Panc1 (cell line): Measurements from ENCODE around the gene SSR1. TPM values are rescaled to one million over a fixed set of nuclear protein-coding genes. Genes with fewer than 3 reads are reported as not detected.

Experiments
- ATAC-seq: fragments of 200-7000 bp; cut with Tn5 transposase; 2 replicates; pipeline ENCODE4 v1.9.1; 2020; ENCODE audit warnings: mild to moderate bottlenecking, moderate library complexity
- BruUV-seq: library from RNA; stranded (reverse); fragments of 400-500 nt; replicated peaks from 2 replicates; lab custom pipeline; 2021; lab: Mats Ljungman, UMichigan
- CTCF ChIA-PET: fragments of 300-600 bp; sonication (Branson Sonifier 250); formaldehyde crosslinking; loops from one replicate; lab custom pipeline; 2022; ENCODE audit warnings: antibody characterized with exemption; lab: Charles Lee
- POLR2A ChIA-PET: fragments of 300-600 bp; sonication (Branson Sonifier 250); formaldehyde crosslinking; loops from one replicate; lab custom pipeline; 2022; ENCODE audit warnings: antibody characterized with exemption; lab: Charles Lee
- DNase-seq: peaks from one replicate; pipeline ENCODE4 v3.0.0-alpha.2; 2010; ENCODE audit warnings: low read depth, low spot score
- H3K27ac ChIP-seq: 2 replicates; pipeline ENCODE4 v1.5.1; 2011; ENCODE audit warnings: mild to moderate bottlenecking, low read length, inconsistent platforms
- H3K27me3 ChIP-seq: fragments of 200-500 bp; sonication (Bioruptor generic); 2 replicates; pipeline ENCODE4 v1.6.0; 2014; ENCODE audit warnings: low read length, inconsistent platforms; ENCODE audit not compliant: control insufficient read depth, insufficient read depth
- H3K36me3 ChIP-seq: fragments of 200-500 bp; sonication (Bioruptor generic); 2 replicates; pipeline ENCODE4 v1.5.1; 2014; ENCODE audit warnings: inconsistent platforms, mild to moderate bottlenecking, low read length, moderate library complexity; ENCODE audit not compliant: control insufficient read depth, insufficient read depth
- H3K4me1 ChIP-seq: 2 replicates; pipeline ENCODE4 v1.5.1; 2011; ENCODE audit warnings: inconsistent platforms, mild to moderate bottlenecking, low read length, moderate library complexity; ENCODE audit not compliant: control insufficient read depth, insufficient read depth
- H3K4me3 ChIP-seq, 2 experiments: 2 replicates each; pipeline ENCODE4 v1.5.1; 2011 to 2012; ENCODE audit warnings: low read depth in 2 of 2, low read length in 2 of 2, mild to moderate bottlenecking in 2 of 2, inconsistent platforms in 1 of 2, moderate library complexity in 1 of 2
- H3K9me3 ChIP-seq: fragments of 200-500 bp; sonication (Bioruptor generic); 2 replicates; pipeline ENCODE4 v1.5.1; 2014; ENCODE audit warnings: low read depth, mild to moderate bottlenecking, inconsistent platforms, low read length, moderate library complexity; ENCODE audit not compliant: control insufficient read depth, insufficient read depth
- POLR2AphosphoS5 ChIP-seq: IDR thresholded peaks from 2 replicates; pipeline ENCODE4 v1.6.1; 2012; ENCODE audit warnings: mild to moderate bottlenecking, low read depth, low read length, moderate library complexity
- SIN3A ChIP-seq: IDR thresholded peaks from 2 replicates; pipeline ENCODE4 v1.6.1; 2012; ENCODE audit warnings: low read depth, mild to moderate bottlenecking, low read length, moderate library complexity, borderline replicate concordance; ENCODE audit not compliant: insufficient read depth
- TCF7L2 ChIP-seq: IDR thresholded peaks from 2 replicates; pipeline ENCODE4 v1.6.1; 2011; ENCODE audit warnings: mild to moderate bottlenecking, low read depth, low read length, inconsistent platforms
- in situ Hi-C: cut with HindIII; loops from 2 replicates; pipeline ENCODE4 v1.10.0; 2016; ENCODE audit warnings: low sequenced_read_pairs, low pct_unique_long_range_greater_than_20kb
- intact Hi-C: fragments of 100-400 bp; cut with micrococcal nuclease; formaldehyde crosslinking; loops from one replicate; pipeline ENCODE4 v1.10.0; 2022; ENCODE audit not compliant: unreplicated experiment
- total RNA-seq: library from RNA; stranded (reverse); gene quantifications from one replicate; pipeline ENCODE4 v1.2.1, GENCODE V29; 2021; ENCODE audit not compliant: unreplicated experiment
- TF ChIP-seq, protein P1 (sequence below): fragments of 450-650 bp; IDR thresholded peaks from 2 replicates; pipeline ENCODE4 v1.5.1; 2017; ENCODE audit warnings: mild to moderate bottlenecking
- TF ChIP-seq, protein P2 (sequence below), 2 experiments: IDR thresholded peaks; 2 replicates each; pipeline ENCODE4 v1.6.1; 2011 to 2012; ENCODE audit warnings: low read depth in 2 of 2, control low read depth in 1 of 2, low read length in 1 of 2, mild to moderate bottlenecking in 1 of 2, moderate library complexity in 1 of 2; ENCODE audit not compliant: insufficient read depth in 1 of 2

SSR1 gene
- total RNA-seq, 1 experiment from 2014 or later: 119 TPM

DNA sequence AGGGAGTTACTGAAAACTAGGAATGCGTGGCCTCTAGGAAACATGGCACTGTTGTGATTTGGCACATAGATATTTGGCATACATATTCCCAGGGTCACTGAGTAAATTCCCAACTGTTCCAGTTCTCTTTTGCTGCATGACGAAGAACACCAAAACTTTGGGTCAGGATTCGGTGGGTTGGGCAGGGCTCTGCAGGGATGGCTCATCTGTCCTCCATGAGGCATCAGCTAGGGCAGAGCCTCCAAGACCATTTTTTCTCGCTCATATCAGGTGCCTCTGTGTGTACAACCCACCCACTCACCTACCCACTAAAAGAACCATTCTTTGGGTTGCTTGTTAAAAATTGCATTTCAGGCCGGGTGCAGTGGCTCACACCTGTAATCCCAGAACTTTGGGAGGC, 57.1 kb downstream of the SSR1 start:
- Histone ChIP-seq H3K4me3 (no peak overlapping the region), H3K36me3 (no peaks in the 10 kb centered on the region), H3K27me3 (no peaks in the 10 kb centered on the region), H3K4me1 (no peaks in the 10 kb centered on the region), H3K27ac (no peak overlapping the region), H3K9me3 (no peaks in the 10 kb centered on the region; the same call in 1 of the 2 replicates)
- no peak for ATAC-seq
- no TSS peak for BruUV-seq
- POLR2A ChIA-PET: no interaction called here
- TF ChIP-seq, protein P1, sequence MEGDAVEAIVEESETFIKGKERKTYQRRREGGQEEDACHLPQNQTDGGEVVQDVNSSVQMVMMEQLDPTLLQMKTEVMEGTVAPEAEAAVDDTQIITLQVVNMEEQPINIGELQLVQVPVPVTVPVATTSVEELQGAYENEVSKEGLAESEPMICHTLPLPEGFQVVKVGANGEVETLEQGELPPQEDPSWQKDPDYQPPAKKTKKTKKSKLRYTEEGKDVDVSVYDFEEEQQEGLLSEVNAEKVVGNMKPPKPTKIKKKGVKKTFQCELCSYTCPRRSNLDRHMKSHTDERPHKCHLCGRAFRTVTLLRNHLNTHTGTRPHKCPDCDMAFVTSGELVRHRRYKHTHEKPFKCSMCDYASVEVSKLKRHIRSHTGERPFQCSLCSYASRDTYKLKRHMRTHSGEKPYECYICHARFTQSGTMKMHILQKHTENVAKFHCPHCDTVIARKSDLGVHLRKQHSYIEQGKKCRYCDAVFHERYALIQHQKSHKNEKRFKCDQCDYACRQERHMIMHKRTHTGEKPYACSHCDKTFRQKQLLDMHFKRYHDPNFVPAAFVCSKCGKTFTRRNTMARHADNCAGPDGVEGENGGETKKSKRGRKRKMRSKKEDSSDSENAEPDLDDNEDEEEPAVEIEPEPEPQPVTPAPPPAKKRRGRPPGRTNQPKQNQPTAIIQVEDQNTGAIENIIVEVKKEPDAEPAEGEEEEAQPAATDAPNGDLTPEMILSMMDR: no peak
- TF ChIP-seq TCF7L2 (no peak), POLR2AphosphoS5 (no peak), SIN3A (no peak)
- TF ChIP-seq, protein P2, sequence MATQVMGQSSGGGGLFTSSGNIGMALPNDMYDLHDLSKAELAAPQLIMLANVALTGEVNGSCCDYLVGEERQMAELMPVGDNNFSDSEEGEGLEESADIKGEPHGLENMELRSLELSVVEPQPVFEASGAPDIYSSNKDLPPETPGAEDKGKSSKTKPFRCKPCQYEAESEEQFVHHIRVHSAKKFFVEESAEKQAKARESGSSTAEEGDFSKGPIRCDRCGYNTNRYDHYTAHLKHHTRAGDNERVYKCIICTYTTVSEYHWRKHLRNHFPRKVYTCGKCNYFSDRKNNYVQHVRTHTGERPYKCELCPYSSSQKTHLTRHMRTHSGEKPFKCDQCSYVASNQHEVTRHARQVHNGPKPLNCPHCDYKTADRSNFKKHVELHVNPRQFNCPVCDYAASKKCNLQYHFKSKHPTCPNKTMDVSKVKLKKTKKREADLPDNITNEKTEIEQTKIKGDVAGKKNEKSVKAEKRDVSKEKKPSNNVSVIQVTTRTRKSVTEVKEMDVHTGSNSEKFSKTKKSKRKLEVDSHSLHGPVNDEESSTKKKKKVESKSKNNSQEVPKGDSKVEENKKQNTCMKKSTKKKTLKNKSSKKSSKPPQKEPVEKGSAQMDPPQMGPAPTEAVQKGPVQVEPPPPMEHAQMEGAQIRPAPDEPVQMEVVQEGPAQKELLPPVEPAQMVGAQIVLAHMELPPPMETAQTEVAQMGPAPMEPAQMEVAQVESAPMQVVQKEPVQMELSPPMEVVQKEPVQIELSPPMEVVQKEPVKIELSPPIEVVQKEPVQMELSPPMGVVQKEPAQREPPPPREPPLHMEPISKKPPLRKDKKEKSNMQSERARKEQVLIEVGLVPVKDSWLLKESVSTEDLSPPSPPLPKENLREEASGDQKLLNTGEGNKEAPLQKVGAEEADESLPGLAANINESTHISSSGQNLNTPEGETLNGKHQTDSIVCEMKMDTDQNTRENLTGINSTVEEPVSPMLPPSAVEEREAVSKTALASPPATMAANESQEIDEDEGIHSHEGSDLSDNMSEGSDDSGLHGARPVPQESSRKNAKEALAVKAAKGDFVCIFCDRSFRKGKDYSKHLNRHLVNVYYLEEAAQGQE (IDR thresholded peaks at IDR 0.05; ENCODE audit: insufficient read depth in 1 of 2, low read depth in 2 of 2, low read length in 1 of 2): no peak
- intact Hi-C loops (no loop called here), in situ Hi-C loops (no loop called here)
- DNase-seq: no peak
- CTCF ChIA-PET: interaction anchor here (0.6 kb wide), 1 partner anchor 12 kb away, joined by 3 read pairs; no protein-coding TSS in a partner anchor

DNA sequence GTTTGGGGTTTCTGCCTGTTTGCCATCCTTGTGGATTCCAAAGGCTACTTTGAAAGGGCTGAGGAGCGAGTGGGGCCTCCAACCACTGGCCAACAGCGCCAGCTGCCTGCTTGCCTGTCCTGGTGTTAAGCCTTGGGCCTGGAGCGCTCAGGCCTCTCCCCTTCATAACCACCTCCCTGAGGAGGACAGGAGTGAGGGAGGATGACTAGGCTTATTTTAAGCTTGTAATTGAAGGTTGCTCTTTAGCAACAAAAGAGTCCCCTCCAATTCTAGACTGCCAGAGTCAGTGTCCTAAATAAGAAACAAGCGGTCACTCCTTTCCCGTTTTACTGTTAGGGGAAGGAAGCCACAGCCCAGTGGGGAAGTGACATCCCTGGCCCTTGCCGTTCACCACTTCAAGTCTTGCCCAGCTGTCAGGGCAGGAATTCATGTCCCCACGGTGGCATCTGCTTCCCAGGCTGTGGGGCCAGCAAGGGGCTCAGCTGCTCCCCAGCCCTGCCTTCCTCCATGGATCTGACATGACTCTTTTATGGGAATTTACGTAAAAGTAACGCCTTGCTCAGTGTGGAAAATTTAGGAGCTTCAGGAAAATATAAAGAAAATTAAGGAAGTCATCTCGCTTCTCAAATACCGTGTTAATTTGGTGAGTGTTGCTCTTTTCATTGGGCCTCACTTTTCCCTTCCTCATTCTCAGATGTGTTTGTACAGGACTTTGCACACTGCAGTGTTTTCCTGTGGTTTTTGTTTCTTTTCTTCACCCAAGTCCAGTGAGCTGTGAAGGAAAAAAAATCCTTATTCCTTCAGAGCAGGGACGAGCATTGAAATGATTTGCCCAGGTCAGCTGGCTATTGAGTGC, 57.8 kb downstream of the SSR1 start:
- DNase-seq (no peak), ATAC-seq (no peak)
- intact Hi-C loops: no loop called here
- H3K9me3 ChIP-seq: no peaks in the 10 kb centered on the region; the same call in 1 of the 2 replicates
- no peak overlapping the region for H3K27ac ChIP-seq
- H3K36me3 ChIP-seq: no peaks in the 10 kb centered on the region; the same call in 1 of the 2 replicates
- ChIA-PET CTCF (interaction anchor here (0.6 kb wide), 1 partner anchor 11 kb away, joined by 3 read pairs; no protein-coding TSS in a partner anchor), POLR2A (no interaction called here)
- TF ChIP-seq SIN3A: no peak
- no peaks in the 10 kb centered on the region for H3K27me3 ChIP-seq
- BruUV-seq: no TSS peak
- no peak overlapping the region for H3K4me3 ChIP-seq
- H3K4me1 ChIP-seq: no peaks in the 10 kb centered on the region
- in situ Hi-C loops: no loop called here
